ENCODE data around the gene ORM1. TPM values are rescaled to one million over a fixed set of nuclear protein-coding genes. Genes with fewer than 3 reads are reported as not detected.

ORM1 gene
- total RNA-seq, 2 experiments from 2014 or later, result not detected

GRCh38 chr9:114308361-114308950 is 14.4 kb upstream of the ORM1 start:
- TF ChIP-seq EZH2phosphoT487 (IDR thresholded peaks at IDR 0.05; ENCODE audit: borderline replicate concordance, low read depth, low read length) (no peak), CTCF (conservative IDR thresholded peaks at IDR 0.05; ENCODE audit: low read length) (no peak)
- DNase-seq (ENCODE audit: low spot score), result no peak
- Histone ChIP-seq H3K9me3 (ENCODE audit: low read length) (no peaks in the 10 kb centered on the region), H3K4me1 (ENCODE audit: insufficient read depth, low read length, poor library complexity, severe bottlenecking) (no peaks in the 10 kb centered on the region), H2AFZ (ENCODE audit: low read length) (no peak overlapping the region), H3K36me3 (ENCODE audit: insufficient read depth, low read length) (no peaks in the 10 kb centered on the region), H3K4me3 (ENCODE audit: low read depth, low read length, poor library complexity, severe bottlenecking) (no peak overlapping the region), H3K9me2 (ENCODE audit: insufficient read depth, low read length) (no peaks in the 10 kb centered on the region), H3K27ac (ENCODE audit: low read depth, low read length, poor library complexity, severe bottlenecking) (no peak overlapping the region), H3K4me2 (ENCODE audit: low read length) (no peak overlapping the region), H3K79me2 (ENCODE audit: insufficient read depth, low read depth, low read length) (no peaks in the 10 kb centered on the region), H4K20me1 (ENCODE audit: insufficient read depth, low read length) (no peaks in the 10 kb centered on the region)
- BruUV-seq (replicated peaks), result no TSS peak
- POLR2A ChIA-PET, result interaction anchor here (1.0 kb wide), 1 partner anchor 100 kb away, joined by 3 read pairs; no protein-coding TSS in a partner anchor
- intact Hi-C loops (cut with micrococcal nuclease; ENCODE audit: unreplicated experiment), result no loop called here
- CTCF ChIA-PET (ENCODE audit: unreplicated experiment), result no interaction called here

- Histone ChIP-seq H3K36me3 (ENCODE audit: insufficient read depth, low read length) (no peaks in the 10 kb centered on the region), H3K9me3 (ENCODE audit: low read length) (no peaks in the 10 kb centered on the region), H4K20me1 (ENCODE audit: insufficient read depth, low read length) (no peaks in the 10 kb centered on the region), H3K4me2 (ENCODE audit: low read length) (no peak overlapping the region), H3K9me2 (ENCODE audit: insufficient read depth, low read length) (no peaks in the 10 kb centered on the region), H3K4me3 (ENCODE audit: low read depth, low read length, poor library complexity, severe bottlenecking) (no peak overlapping the region), H3K79me2 (ENCODE audit: insufficient read depth, low read depth, low read length) (no peaks in the 10 kb centered on the region), H3K27ac (ENCODE audit: low read depth, low read length, poor library complexity, severe bottlenecking) (no peak overlapping the region), H2AFZ (ENCODE audit: low read length) (no peak overlapping the region), H3K4me1 (ENCODE audit: insufficient read depth, low read length, poor library complexity, severe bottlenecking) (no peaks in the 10 kb centered on the region)
- intact Hi-C loops (cut with micrococcal nuclease; ENCODE audit: unreplicated experiment), result no loop called here
- TF ChIP-seq EZH2phosphoT487 (IDR thresholded peaks at IDR 0.05; ENCODE audit: borderline replicate concordance, low read depth, low read length) (no peak), CTCF (conservative IDR thresholded peaks at IDR 0.05; ENCODE audit: low read length) (no peak)
- POLR2A ChIA-PET, result interaction anchor here (1.0 kb wide), 1 partner anchor 100 kb away, joined by 3 read pairs; no protein-coding TSS in a partner anchor
- no peak for DNase-seq (ENCODE audit: low spot score)
- CTCF ChIA-PET (ENCODE audit: unreplicated experiment), result no interaction called here
- BruUV-seq (replicated peaks), result no TSS peak
These were observed 13.8 kb upstream of the ORM1 start for GRCh38 chr9:114309096-114309495.
